ENCODE results near the gene PRDM16. TPM values are rescaled to one million over a fixed set of nuclear protein-coding genes. Genes with fewer than 3 reads are reported as not detected.

The PRDM16 gene
- total RNA-seq, 1 donor from 2014 or later: 5.6 TPM

DNA sequence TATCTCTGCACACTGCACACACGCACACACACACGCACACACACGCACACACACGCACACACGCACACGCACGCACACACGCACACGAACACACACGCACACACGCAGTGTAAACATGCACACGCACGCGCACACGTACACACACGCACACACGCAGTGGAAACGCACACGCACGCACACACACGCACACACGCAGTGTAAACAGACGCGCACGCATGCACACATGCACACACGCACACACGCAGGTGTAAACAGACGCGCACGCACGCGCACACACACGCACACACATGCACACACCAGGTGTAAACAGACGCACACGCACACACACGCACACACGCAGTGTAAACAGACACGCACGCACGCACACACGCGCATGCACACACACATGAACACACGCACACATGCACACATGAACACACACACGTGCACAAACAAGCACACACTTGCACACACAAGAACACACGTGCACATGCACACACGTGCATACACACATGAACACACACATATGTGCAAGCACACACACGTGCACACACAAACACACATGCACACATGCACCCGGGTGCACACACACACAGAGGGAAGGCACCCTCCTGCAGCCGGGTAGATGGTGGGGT, 45.2 kb downstream of the PRDM16 start:
- TF ChIP-seq, protein P1, sequence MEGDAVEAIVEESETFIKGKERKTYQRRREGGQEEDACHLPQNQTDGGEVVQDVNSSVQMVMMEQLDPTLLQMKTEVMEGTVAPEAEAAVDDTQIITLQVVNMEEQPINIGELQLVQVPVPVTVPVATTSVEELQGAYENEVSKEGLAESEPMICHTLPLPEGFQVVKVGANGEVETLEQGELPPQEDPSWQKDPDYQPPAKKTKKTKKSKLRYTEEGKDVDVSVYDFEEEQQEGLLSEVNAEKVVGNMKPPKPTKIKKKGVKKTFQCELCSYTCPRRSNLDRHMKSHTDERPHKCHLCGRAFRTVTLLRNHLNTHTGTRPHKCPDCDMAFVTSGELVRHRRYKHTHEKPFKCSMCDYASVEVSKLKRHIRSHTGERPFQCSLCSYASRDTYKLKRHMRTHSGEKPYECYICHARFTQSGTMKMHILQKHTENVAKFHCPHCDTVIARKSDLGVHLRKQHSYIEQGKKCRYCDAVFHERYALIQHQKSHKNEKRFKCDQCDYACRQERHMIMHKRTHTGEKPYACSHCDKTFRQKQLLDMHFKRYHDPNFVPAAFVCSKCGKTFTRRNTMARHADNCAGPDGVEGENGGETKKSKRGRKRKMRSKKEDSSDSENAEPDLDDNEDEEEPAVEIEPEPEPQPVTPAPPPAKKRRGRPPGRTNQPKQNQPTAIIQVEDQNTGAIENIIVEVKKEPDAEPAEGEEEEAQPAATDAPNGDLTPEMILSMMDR (IDR thresholded peaks at IDR 0.05; ENCODE audit: insufficient read depth, low read length, poor library complexity, severe bottlenecking): no peak
- no peak overlapping the region for H3K4me3 ChIP-seq (ENCODE audit: low read depth, low read length)
- no peak for DNase-seq (ENCODE audit: low read depth)

DNA sequence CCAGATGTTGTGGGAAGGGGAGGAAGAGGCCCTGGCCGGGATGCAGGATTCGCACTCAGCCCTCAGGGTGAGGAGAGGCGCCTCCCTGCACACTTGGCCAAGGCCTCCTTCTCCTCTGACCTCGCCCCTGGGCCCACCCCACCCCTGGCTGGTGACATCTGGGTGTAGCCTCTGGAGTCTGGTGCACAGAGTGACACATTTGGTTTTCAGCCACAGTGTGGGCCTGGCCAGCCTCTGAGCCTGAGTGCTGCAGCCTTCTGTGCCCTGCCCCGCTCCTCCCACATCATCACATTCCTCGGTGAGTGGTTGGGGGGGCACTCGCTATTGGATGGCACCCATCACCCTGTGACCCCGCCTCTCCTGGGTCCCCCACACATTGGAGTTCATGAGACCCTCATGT, 45.8 kb downstream of the PRDM16 start:
- DNase-seq (ENCODE audit: low read depth): no peak
- Histone ChIP-seq H3K4me3 (ENCODE audit: low read depth, low read length) (no peak overlapping the region), H3K36me3 (ENCODE audit: control insufficient read depth, insufficient read depth, low read length) (no peaks in the 10 kb centered on the region), H3K27me3 (ENCODE audit: control insufficient read depth, insufficient read depth, low read length) (peaks cover 11% of the 10 kb centered on the region)
- TF ChIP-seq, protein P1 (IDR thresholded peaks at IDR 0.05; ENCODE audit: insufficient read depth, low read length, poor library complexity, severe bottlenecking): no peak

More for the DNA sequence above, 45.2 kb downstream of the PRDM16 start:
- no peaks in the 10 kb centered on the region for H3K36me3 ChIP-seq (ENCODE audit: control insufficient read depth, insufficient read depth, low read length)
- H3K27me3 ChIP-seq (ENCODE audit: control insufficient read depth, insufficient read depth, low read length): peaks cover 11% of the 10 kb centered on the region

DNA sequence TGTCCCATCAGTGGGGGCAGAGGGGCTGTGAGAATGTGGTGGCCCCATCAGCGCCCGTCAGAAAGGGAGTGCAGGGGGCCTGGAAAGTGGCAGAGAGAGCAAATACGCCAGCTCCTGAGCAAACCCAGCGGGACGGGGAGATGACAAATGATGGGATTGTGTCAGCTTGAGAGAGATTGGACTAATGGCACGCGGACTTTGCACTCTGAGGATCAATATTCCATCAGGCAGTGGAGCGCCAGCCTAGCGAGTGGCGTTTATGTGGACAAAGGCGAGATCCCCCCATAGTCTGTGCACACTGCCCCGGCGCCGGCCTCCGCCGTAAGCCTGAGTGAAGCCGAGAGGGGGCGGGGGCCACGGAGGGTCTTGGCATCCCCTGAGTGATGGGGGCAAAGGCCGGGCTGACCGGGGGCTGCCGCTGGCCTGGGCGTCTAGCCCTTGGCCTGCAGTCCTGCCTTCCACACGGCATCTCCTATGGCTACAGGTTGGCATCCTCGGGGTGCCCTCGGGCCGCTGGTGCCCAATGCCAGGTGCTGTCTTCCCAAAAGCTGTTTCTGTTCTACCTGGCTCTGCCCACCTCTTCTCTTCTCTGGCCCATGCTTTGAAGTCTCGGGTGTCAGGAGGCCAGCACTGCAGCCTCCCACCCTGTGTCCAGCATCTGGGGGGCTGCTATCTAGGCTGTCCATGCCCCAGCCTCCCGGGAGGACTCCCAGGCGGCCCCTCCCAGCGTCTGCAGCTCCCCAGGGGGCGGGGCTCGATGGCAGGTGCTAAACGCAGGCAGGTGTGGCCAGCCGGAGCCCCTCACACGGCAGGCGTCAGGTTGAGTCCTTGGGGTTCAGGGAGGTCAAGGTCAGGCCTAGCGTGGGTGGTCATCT, 46.5 kb downstream of the PRDM16 start:
- no peaks in the 10 kb centered on the region for H3K36me3 ChIP-seq (ENCODE audit: control insufficient read depth, insufficient read depth, low read length)
- H3K4me3 ChIP-seq (ENCODE audit: low read depth, low read length): no peak overlapping the region
- H3K27me3 ChIP-seq (ENCODE audit: control insufficient read depth, insufficient read depth, low read length): peaks cover 11% of the 10 kb centered on the region
- DNase-seq (ENCODE audit: low read depth): no peak
- TF ChIP-seq, protein P1 (IDR thresholded peaks at IDR 0.05; ENCODE audit: insufficient read depth, low read length, poor library complexity, severe bottlenecking): no peak

DNA sequence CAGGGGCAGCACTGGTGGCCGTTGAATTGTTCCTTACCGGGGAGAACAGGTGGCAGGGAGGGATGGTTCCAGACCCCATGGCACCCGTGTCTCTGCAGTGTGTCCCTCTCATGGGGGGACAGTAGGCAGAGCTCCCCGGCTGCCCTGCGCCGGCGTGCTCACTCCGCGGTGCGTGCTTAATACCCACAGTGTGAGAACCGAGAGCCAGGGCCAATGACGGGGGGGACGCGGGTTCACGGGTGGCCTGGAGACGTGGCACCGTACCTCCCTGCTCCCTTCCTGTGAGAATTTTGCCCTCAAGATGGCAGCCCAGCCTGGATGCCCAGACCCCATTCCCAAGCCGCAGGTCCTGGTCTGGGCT, 47.1 kb downstream of the PRDM16 start:
- TF ChIP-seq, protein P1 (IDR thresholded peaks at IDR 0.05; ENCODE audit: insufficient read depth, low read length, poor library complexity, severe bottlenecking): no peak
- no peak for DNase-seq (ENCODE audit: low read depth)
- H3K27me3 ChIP-seq (ENCODE audit: control insufficient read depth, insufficient read depth, low read length): peaks cover 7% of the 10 kb centered on the region
- H3K36me3 ChIP-seq (ENCODE audit: control insufficient read depth, insufficient read depth, low read length): no peaks in the 10 kb centered on the region
- H3K4me3 ChIP-seq (ENCODE audit: low read depth, low read length): no peak overlapping the region

DNA sequence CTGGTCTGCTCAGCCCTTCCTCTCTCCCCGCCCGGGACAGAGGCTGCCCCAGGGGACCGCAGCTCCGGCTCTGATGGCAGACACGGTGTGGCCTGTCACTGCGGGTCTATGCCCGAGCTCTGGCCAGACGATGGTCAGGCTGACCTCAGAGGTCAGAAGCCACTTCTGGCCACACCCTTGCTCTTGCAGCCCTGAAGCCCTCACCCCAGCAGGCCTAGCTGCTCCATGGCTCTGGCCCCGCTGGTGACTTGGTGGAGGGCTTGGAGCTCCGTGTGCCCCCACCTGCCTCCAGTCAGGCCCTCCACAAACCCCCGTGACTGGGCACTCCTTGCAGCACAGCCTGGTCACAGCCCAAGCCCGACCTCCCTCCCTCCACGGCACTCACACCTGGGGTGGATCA, 47.6 kb downstream of the PRDM16 start:
- Histone ChIP-seq H3K36me3 (ENCODE audit: control insufficient read depth, insufficient read depth, low read length) (no peaks in the 10 kb centered on the region), H3K4me3 (ENCODE audit: low read depth, low read length) (no peak overlapping the region), H3K27me3 (ENCODE audit: control insufficient read depth, insufficient read depth, low read length) (peaks cover 4% of the 10 kb centered on the region)
- TF ChIP-seq, protein P1 (IDR thresholded peaks at IDR 0.05; ENCODE audit: insufficient read depth, low read length, poor library complexity, severe bottlenecking): no peak
- no peak for DNase-seq (ENCODE audit: low read depth)

Data from kidney epithelial cell (primary cell).